Smooth muscle cell (in vitro differentiated cells): ENCODE measurements around the gene MRPL11. TPM values are rescaled to one million over a fixed set of nuclear protein-coding genes. Genes with fewer than 3 reads are reported as not detected.

Experiments used
- DNase-seq: peaks from one replicate; lab custom pipeline; 2025; ENCODE audit not compliant: unreplicated experiment; lab: John Stamatoyannopoulos, UW
- H2AFZ ChIP-seq: fragments of 200-600 bp; sonication (generic); 2 replicates; pipeline ENCODE4 v1.6.0; 2016; ENCODE audit warnings: antibody characterized with exemption, low read depth, mild to moderate bottlenecking
- H3F3A ChIP-seq: fragments of 200-600 bp; sonication (generic); 2 replicates; pipeline ENCODE4 v1.6.0; 2017; ENCODE audit warnings: antibody characterized with exemption, low read depth
- H3K27ac ChIP-seq: fragments of 200-600 bp; sonication (generic); 2 replicates; pipeline ENCODE4 v1.5.1; 2016; ENCODE audit warnings: low read depth, mild to moderate bottlenecking
- H3K27me3 ChIP-seq: fragments of 200-600 bp; sonication (generic); 2 replicates; pipeline ENCODE4 v1.6.1; 2016; ENCODE audit warnings: low read depth, mild to moderate bottlenecking
- H3K36me3 ChIP-seq: fragments of 200-600 bp; sonication (generic); 2 replicates; pipeline ENCODE4 v1.5.1; 2016; ENCODE audit warnings: low read depth
- H3K4me1 ChIP-seq: fragments of 200-600 bp; sonication (generic); 2 replicates; pipeline ENCODE4 v1.5.1; 2016; ENCODE audit warnings: low read depth
- H3K4me2 ChIP-seq: fragments of 200-600 bp; sonication (generic); 2 replicates; pipeline ENCODE4 v1.6.0; 2016; ENCODE audit warnings: mild to moderate bottlenecking
- H3K4me3 ChIP-seq: fragments of 200-600 bp; sonication (generic); 2 replicates; pipeline ENCODE4 v1.5.1; 2016; ENCODE audit warnings: mild to moderate bottlenecking
- H3K79me2 ChIP-seq: fragments of 200-600 bp; sonication (generic); 2 replicates; pipeline ENCODE4 v1.6.0; 2016; ENCODE audit warnings: low read depth, mild to moderate bottlenecking
- H3K9ac ChIP-seq: fragments of 200-600 bp; sonication (generic); 2 replicates; pipeline ENCODE4 v1.6.0; 2016; ENCODE audit warnings: low read depth
- H3K9me3 ChIP-seq: fragments of 200-600 bp; sonication (generic); replicated peaks from 2 replicates; pipeline ENCODE4 v1.5.1; 2016; ENCODE audit warnings: low read depth
- H4K20me1 ChIP-seq: fragments of 200-600 bp; sonication (generic); 2 replicates; pipeline ENCODE4 v1.6.0; 2016; ENCODE audit warnings: low read depth
- WGBS: methylation state at CpG from one replicate; pipeline ENCODE4 v1.1.7; 2016; ENCODE audit warnings: low lambda C conversion rate; 5-methylcytosine and 5-hydroxymethylcytosine counted together
- polyA plus RNA-seq: library from polyadenylated mRNA; unstranded; fragments of >200 nt; fragmentation: Nextera tagmentation; extraction: Ambion mirVana; gene quantifications from 2 replicates; pipeline ENCODE4 v1.2.1, GENCODE V29; 2016
- total RNA-seq: library from RNA; depleted of rRNA; stranded (reverse); fragments of >200 nt; gene quantifications from 2 replicates; pipeline ENCODE4 v1.2.3, GENCODE V29; 2014
- TF ChIP-seq, protein P1 (sequence below): fragments of 200-600 bp; sonication (generic); IDR thresholded peaks from 2 replicates; pipeline ENCODE4 v1.5.1; 2017; ENCODE audit warnings: borderline replicate concordance, mild to moderate bottlenecking, antibody characterized with exemption; ENCODE audit not compliant: insufficient read depth, poor library complexity, severe bottlenecking

The MRPL11 gene
- total and polyA plus RNA-seq, 2 experiments from 2014 or later: 38.7 to 68.4 TPM

DNA sequence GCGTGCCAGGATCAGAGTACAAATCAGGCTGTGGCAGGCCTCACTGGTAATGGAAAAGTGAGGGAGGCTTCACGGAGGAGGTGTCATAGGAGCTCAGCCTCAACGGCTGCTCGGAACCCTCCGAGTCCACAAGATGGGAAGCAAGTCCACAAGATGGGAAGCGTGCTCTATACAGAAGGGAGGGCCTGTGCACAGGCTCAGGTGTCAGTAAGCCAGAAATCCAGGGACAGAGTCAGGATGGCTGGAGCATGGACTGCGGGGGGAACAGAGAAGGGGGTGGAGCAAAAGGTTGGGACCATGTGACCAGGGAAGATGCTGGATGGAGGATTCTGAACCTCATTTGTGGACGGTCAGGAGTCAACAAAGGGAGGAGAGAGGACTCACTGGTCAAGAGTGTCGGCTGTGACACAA, 38.2 kb upstream of the MRPL11 start:
- Histone ChIP-seq H3K9me3 (no peaks in the 10 kb centered on the region), H3K79me2 (peaks cover 4% of the 10 kb centered on the region), H3K4me3 (no peak overlapping the region), H3K4me1 (no peaks in the 10 kb centered on the region), H4K20me1 (no peaks in the 10 kb centered on the region), H3K36me3 (no peaks in the 10 kb centered on the region), H3K9ac (no peak overlapping the region), H3K27me3 (no peaks in the 10 kb centered on the region), H2AFZ (no peak overlapping the region), H3F3A (no peaks in the 10 kb centered on the region), H3K4me2 (no peak overlapping the region), H3K27ac (no peak overlapping the region)
- TF ChIP-seq, protein P1, sequence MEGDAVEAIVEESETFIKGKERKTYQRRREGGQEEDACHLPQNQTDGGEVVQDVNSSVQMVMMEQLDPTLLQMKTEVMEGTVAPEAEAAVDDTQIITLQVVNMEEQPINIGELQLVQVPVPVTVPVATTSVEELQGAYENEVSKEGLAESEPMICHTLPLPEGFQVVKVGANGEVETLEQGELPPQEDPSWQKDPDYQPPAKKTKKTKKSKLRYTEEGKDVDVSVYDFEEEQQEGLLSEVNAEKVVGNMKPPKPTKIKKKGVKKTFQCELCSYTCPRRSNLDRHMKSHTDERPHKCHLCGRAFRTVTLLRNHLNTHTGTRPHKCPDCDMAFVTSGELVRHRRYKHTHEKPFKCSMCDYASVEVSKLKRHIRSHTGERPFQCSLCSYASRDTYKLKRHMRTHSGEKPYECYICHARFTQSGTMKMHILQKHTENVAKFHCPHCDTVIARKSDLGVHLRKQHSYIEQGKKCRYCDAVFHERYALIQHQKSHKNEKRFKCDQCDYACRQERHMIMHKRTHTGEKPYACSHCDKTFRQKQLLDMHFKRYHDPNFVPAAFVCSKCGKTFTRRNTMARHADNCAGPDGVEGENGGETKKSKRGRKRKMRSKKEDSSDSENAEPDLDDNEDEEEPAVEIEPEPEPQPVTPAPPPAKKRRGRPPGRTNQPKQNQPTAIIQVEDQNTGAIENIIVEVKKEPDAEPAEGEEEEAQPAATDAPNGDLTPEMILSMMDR: no peak
- no peak for DNase-seq
- 85% methylated on average over 9 of the region's 9 CpGs for WGBS

DNA sequence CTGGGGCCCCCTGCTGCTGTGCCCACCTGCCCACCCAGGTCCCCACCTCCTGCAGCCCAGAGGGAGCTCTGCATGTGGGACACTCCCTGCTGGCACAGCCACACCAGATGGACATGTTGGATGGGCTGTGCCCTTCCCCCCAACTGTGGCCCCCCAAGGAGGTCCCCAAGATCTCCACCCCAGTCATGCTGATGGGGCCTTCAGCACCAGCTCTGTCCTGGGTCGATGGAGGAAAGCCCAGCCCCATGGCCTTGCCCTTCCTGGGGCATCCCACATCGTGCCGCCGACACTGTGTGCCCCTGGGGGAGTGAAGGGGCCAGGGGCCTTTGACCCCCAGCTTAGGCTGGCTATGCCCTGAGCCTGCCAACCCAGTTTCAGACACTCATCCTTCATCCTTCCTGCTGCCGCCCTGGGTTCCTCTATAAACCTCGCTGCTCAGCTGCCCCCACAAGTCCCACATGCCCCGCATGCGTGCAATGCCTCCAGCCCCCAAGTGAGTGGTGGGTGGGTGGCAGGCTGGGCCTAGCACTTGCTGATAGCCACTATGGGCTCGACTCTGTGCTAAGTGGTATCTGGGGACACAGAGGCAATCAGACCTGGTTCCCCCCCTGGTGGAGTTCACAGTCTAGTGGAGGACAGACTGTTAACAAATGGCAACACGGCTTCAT, 37.7 kb upstream of the MRPL11 start:
- H2AFZ ChIP-seq: no peak overlapping the region
- 96% methylated on average over 10 of the region's 10 CpGs for WGBS

DNA sequence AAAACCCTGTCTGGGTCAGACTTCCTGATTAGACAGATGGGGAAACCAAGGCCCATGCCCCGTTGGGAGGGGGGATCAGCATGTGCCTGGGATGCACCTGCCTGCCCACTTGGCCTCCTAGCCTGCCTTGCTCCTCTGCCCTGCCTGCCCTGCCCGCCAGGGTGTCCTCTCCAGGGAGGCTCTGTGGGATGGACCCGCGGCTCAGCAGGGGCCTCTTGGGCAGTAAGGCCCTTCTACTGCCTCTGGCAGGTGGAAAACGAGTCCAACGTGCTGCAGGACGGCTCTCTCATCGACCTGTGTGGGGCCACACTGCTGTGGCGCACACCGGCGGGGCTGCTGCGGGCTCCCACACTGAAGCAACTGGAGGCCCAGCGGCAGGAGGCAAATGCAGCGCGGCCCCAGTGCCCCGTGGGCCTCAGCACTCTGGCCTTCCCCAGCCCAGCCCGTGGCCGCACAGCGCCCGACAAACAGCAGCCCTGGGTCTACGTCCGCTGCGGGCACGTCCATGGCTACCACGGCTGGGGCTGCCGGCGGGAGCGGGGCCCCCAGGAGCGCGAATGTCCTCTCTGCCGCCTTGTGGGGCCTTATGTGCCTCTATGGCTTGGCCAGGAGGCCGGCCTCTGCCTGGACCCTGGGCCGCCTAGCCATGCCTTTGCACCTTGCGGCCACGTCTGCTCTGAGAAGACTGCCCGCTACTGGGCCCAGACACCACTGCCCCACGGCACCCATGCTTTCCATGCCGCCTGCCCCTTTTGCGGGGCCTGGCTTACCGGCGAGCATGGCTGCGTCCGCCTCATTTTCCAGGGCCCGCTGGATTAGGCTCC, 36.9 kb upstream of the MRPL11 start:
- 96% methylated on average over 43 of the region's 44 CpGs for WGBS

More for the DNA sequence above, 37.7 kb upstream of the MRPL11 start:
- no peaks in the 10 kb centered on the region for H3F3A ChIP-seq
- no peak for DNase-seq
- no peaks in the 10 kb centered on the region for H3K9me3 ChIP-seq
- peaks cover 4% of the 10 kb centered on the region for H3K79me2 ChIP-seq
- no peaks in the 10 kb centered on the region for H3K36me3 ChIP-seq
- H4K20me1 ChIP-seq: no peaks in the 10 kb centered on the region
- TF ChIP-seq, protein P1: no peak
- no peak overlapping the region for H3K9ac ChIP-seq
- no peak overlapping the region for H3K27ac ChIP-seq
- no peaks in the 10 kb centered on the region for H3K4me1 ChIP-seq
- no peak overlapping the region for H3K4me2 ChIP-seq
- no peaks in the 10 kb centered on the region for H3K27me3 ChIP-seq
- no peak overlapping the region for H3K4me3 ChIP-seq

More for the DNA sequence above, 36.9 kb upstream of the MRPL11 start:
- Histone ChIP-seq H3K4me1 (no peaks in the 10 kb centered on the region), H3K79me2 (peaks cover 4% of the 10 kb centered on the region), H3K4me2 (no peak overlapping the region), H3K27ac (no peak overlapping the region), H4K20me1 (no peaks in the 10 kb centered on the region), H3K36me3 (no peaks in the 10 kb centered on the region), H3K4me3 (no peak overlapping the region), H3K9me3 (no peaks in the 10 kb centered on the region), H3F3A (no peaks in the 10 kb centered on the region), H3K9ac (no peak overlapping the region), H2AFZ (no peak overlapping the region), H3K27me3 (no peaks in the 10 kb centered on the region)
- TF ChIP-seq, protein P1: no peak
- no peak for DNase-seq
